GM12872 (cell line): ENCODE measurements around the gene SPDYE3.

Source experiments
- CTCF ChIP-seq: IDR thresholded peaks from 3 replicates; pipeline ENCODE4 v1.5.1; 2011; ENCODE audit warnings: low read depth, mild to moderate bottlenecking, low read length, moderate library complexity; ENCODE audit not compliant: insufficient read depth

SPDYE3 gene

GRCh38 chr7:100344560-100345287, 37.2 kb downstream of the SPDYE3 start:
- peak; percentile 42 for TF ChIP-seq CTCF

- peak; percentile 56 for TF ChIP-seq CTCF
Observed at GRCh38 chr7:100345288-100345672, 37.8 kb downstream of the SPDYE3 start.

GRCh38 chr7:100346921-100347320, 39.4 kb downstream of the SPDYE3 start:
- no peak for TF ChIP-seq CTCF

- TF ChIP-seq CTCF: no peak
Observed at GRCh38 chr7:100348805-100349204, 41.3 kb downstream of the SPDYE3 start.

- no peak for TF ChIP-seq CTCF
Observed at GRCh38 chr7:100349757-100350156, 42.3 kb downstream of the SPDYE3 start.

GRCh38 chr7:100351657-100352058, 44.2 kb downstream of the SPDYE3 start:
- no peak for TF ChIP-seq CTCF

GRCh38 chr7:100352984-100353684, 45.6 kb downstream of the SPDYE3 start:
- no peak for TF ChIP-seq CTCF
